ENCODE data around the gene SLC6A15. TPM values are rescaled to one million over a fixed set of nuclear protein-coding genes. Genes with fewer than 3 reads are reported as not detected.

The SLC6A15 gene
- not detected for total RNA-seq

GRCh38 chr12:84912198-84913128 is at the start of gene SLC6A15:
Gene SLC6A15, minus strand, starts transcription at chr12:84912799. Its CDS starts 20,679 bp downstream, at chr12:84892120.
- CTCF ChIA-PET = no interaction called here
- H3K9me3 Mint-ChIP-seq = no peaks in the 10 kb centered on the region
- peak within 1 kb of the TSS; percentile 71 for H3K4me3 Mint-ChIP-seq
- DNase-seq = no peak
- POLR2A ChIA-PET = no interaction called here
- H3K27me3 Mint-ChIP-seq = peaks cover 39% of the 10 kb centered on the region
- peaks cover 19% of the 10 kb centered on the region for H3K4me1 Mint-ChIP-seq
- H3K36me3 Mint-ChIP-seq (ENCODE audit: low read depth) = no peaks in the 10 kb centered on the region
- no peak within 1 kb of the TSS for H3K27ac Mint-ChIP-seq

- no peaks in the 10 kb centered on the region for H3K36me3 Mint-ChIP-seq (ENCODE audit: low read depth)
- no peak for DNase-seq
- CTCF ChIA-PET = interaction anchor here (0.9 kb wide), 1 partner anchor 74 kb away, joined by 3 read pairs; no protein-coding TSS in a partner anchor
- H3K4me1 Mint-ChIP-seq = no peaks in the 10 kb centered on the region
- H3K4me3 Mint-ChIP-seq = no peak overlapping the region
- H3K9me3 Mint-ChIP-seq = no peaks in the 10 kb centered on the region
- H3K27me3 Mint-ChIP-seq = no peaks in the 10 kb centered on the region
- POLR2A ChIA-PET = no interaction called here
- no peak overlapping the region for H3K27ac Mint-ChIP-seq
Observed at GRCh38 chr12:84960918-84961317, 48.3 kb upstream of the SLC6A15 start.

- no peak for DNase-seq
- no peaks in the 10 kb centered on the region for H3K27me3 Mint-ChIP-seq
- no peaks in the 10 kb centered on the region for H3K36me3 Mint-ChIP-seq (ENCODE audit: low read depth)
- ChIA-PET POLR2A (no interaction called here), CTCF (no interaction called here)
- H3K9me3 Mint-ChIP-seq = no peaks in the 10 kb centered on the region
- H3K4me3 Mint-ChIP-seq = no peak overlapping the region
- no peak overlapping the region for H3K27ac Mint-ChIP-seq
- H3K4me1 Mint-ChIP-seq = no peaks in the 10 kb centered on the region
Observed at GRCh38 chr12:84955298-84955697, 42.7 kb upstream of the SLC6A15 start.

GRCh38 chr12:84954415-84954814 is 41.8 kb upstream of the SLC6A15 start:
- Mint-ChIP-seq H3K27ac (no peak overlapping the region), H3K36me3 (ENCODE audit: low read depth) (no peaks in the 10 kb centered on the region), H3K4me1 (no peaks in the 10 kb centered on the region), H3K9me3 (no peaks in the 10 kb centered on the region), H3K4me3 (no peak overlapping the region), H3K27me3 (no peaks in the 10 kb centered on the region)
- ChIA-PET POLR2A (no interaction called here), CTCF (no interaction called here)
- DNase-seq = no peak

DNA sequence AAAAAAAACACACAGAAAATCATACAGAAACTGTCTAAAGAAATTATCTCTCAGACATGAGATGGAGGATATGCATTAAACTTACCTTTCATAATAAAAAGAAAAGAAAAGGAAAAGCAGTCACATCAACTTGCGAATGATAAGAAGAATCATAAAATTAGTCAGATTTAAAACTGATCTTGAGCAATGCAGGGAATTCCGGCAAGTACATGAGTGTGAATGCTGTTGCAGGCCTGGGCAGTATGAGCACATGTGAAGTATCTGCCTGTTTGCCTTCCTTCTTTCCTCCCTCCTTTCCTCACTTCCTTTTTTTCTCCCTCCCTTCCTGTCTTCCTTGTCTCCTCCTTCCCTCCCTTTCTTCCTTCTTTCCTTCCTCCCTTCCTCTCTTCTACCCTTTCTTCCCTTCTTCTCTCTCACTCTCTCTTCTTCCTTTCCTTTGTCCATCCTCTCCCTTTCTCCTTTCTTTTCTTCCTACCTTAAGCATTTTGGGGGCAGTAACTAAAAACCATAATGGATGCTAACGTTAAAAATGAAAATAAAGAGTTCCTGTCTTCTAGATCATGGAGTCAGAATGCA is 38.5 kb upstream of the SLC6A15 start:
- POLR2A ChIA-PET = no interaction called here

DNA sequence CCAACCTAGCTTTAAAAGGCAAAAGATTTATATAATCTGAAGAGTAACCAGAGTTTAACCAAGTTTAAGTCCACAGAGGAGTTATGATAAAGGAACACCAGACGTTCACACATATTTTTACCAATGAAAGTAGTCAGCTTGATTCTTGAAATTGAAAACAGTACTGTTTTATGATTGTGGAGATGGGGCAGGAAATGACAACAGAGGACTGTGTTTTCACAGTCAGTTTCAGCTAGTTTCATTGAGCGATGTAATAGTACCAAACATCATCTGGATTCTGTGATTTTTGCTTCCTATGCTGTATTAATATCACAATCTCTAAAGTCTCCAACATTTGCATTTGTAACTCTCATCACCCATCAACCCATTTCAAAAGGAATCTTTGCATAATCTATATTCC is 34.2 kb upstream of the SLC6A15 start:
- Mint-ChIP-seq H3K27ac (no peak overlapping the region), H3K4me3 (no peak overlapping the region), H3K4me1 (no peaks in the 10 kb centered on the region), H3K36me3 (ENCODE audit: low read depth) (no peaks in the 10 kb centered on the region), H3K9me3 (no peaks in the 10 kb centered on the region), H3K27me3 (no peaks in the 10 kb centered on the region)
- DNase-seq = no peak
- ChIA-PET POLR2A (no interaction called here), CTCF (no interaction called here)

More for the DNA sequence above, 38.5 kb upstream of the SLC6A15 start:
- no peaks in the 10 kb centered on the region for H3K4me1 Mint-ChIP-seq
- CTCF ChIA-PET = no interaction called here
- no peak overlapping the region for H3K4me3 Mint-ChIP-seq
- no peaks in the 10 kb centered on the region for H3K9me3 Mint-ChIP-seq
- no peaks in the 10 kb centered on the region for H3K36me3 Mint-ChIP-seq (ENCODE audit: low read depth)
- no peak overlapping the region for H3K27ac Mint-ChIP-seq
- H3K27me3 Mint-ChIP-seq = no peaks in the 10 kb centered on the region
- no peak for DNase-seq

GRCh38 chr12:84937415-84937814 is 24.8 kb upstream of the SLC6A15 start:
- CTCF ChIA-PET = no interaction called here
- Mint-ChIP-seq H3K9me3 (peaks cover 4% of the 10 kb centered on the region), H3K27me3 (no peaks in the 10 kb centered on the region), H3K4me3 (no peak overlapping the region), H3K27ac (no peak overlapping the region), H3K36me3 (ENCODE audit: low read depth) (no peaks in the 10 kb centered on the region), H3K4me1 (no peaks in the 10 kb centered on the region)
- no peak for DNase-seq
- POLR2A ChIA-PET = no interaction called here

GRCh38 chr12:84929501-84929900 is 16.9 kb upstream of the SLC6A15 start:
- POLR2A ChIA-PET = no interaction called here
- no peaks in the 10 kb centered on the region for H3K36me3 Mint-ChIP-seq (ENCODE audit: low read depth)

GRCh38 chr12:84924981-84925380 is 12.4 kb upstream of the SLC6A15 start:
- no peak overlapping the region for H3K27ac Mint-ChIP-seq
- CTCF ChIA-PET = no interaction called here
- no peaks in the 10 kb centered on the region for H3K27me3 Mint-ChIP-seq
- no peaks in the 10 kb centered on the region for H3K9me3 Mint-ChIP-seq
- no peaks in the 10 kb centered on the region for H3K4me1 Mint-ChIP-seq
- no peak overlapping the region for H3K4me3 Mint-ChIP-seq
- POLR2A ChIA-PET = no interaction called here
- no peaks in the 10 kb centered on the region for H3K36me3 Mint-ChIP-seq (ENCODE audit: low read depth)
- no peak for DNase-seq

More at GRCh38 chr12:84929501-84929900, 16.9 kb upstream of the SLC6A15 start:
- Mint-ChIP-seq H3K27ac (no peak overlapping the region), H3K4me3 (no peak overlapping the region), H3K27me3 (no peaks in the 10 kb centered on the region), H3K9me3 (no peaks in the 10 kb centered on the region), H3K4me1 (no peaks in the 10 kb centered on the region)
- DNase-seq = no peak
- CTCF ChIA-PET = no interaction called here

GRCh38 chr12:84922693-84923092 is 10.1 kb upstream of the SLC6A15 start:
- ChIA-PET POLR2A (no interaction called here), CTCF (no interaction called here)
- no peak overlapping the region for H3K27ac Mint-ChIP-seq
- no peak overlapping the region for H3K4me3 Mint-ChIP-seq
- no peaks in the 10 kb centered on the region for H3K36me3 Mint-ChIP-seq (ENCODE audit: low read depth)
- DNase-seq = no peak
- H3K27me3 Mint-ChIP-seq = no peaks in the 10 kb centered on the region
- no peaks in the 10 kb centered on the region for H3K9me3 Mint-ChIP-seq
- no peaks in the 10 kb centered on the region for H3K4me1 Mint-ChIP-seq

DNA sequence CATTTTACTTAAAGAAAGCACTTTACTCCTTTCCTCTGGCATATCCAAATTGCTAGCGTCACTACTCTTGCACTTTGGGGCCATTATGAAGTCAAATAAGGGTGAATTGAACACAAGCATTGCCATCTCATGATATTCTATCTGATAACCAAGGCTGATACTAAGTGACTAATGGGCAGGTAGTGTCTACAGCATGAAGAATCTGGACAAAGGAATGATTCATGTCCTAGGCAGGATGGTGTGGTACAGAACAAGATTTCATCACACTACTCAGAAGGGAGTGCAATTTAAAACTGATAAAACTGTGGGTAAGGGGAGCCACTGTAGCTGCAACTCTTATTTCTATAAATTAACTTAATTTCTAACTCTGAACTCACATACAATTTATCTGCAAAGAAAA is 7.7 kb upstream of the SLC6A15 start:
- POLR2A ChIA-PET = no interaction called here
- Mint-ChIP-seq H3K4me1 (no peaks in the 10 kb centered on the region), H3K4me3 (no peak overlapping the region), H3K27me3 (no peaks in the 10 kb centered on the region), H3K36me3 (ENCODE audit: low read depth) (no peaks in the 10 kb centered on the region), H3K9me3 (no peaks in the 10 kb centered on the region), H3K27ac (no peak overlapping the region)
- CTCF ChIA-PET = no interaction called here
- no peak for DNase-seq

DNA sequence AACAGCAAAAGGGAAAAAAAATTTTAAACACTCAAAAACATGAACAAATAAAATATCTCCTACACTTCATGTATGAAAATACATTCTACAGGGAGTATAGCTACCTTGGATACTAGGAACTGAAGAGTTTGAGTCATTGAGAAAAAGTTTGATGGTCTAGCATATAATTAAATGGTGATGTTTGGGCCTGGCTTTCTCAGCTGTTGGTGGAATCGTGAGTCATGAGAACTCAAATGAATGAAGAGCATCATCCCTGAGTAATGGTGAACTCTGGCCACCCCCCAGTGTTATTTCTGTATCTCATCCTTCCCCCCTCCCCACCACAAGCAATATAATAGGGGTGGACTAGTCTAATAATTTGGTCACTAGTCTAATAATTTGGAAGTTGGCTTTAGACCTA is 6.7 kb upstream of the SLC6A15 start:
- Mint-ChIP-seq H3K9me3 (no peaks in the 10 kb centered on the region), H3K4me3 (no peak overlapping the region), H3K4me1 (no peaks in the 10 kb centered on the region), H3K36me3 (ENCODE audit: low read depth) (no peaks in the 10 kb centered on the region), H3K27me3 (peaks cover 3% of the 10 kb centered on the region), H3K27ac (no peak overlapping the region)
- ChIA-PET POLR2A (no interaction called here), CTCF (no interaction called here)
- no peak for DNase-seq

DNA sequence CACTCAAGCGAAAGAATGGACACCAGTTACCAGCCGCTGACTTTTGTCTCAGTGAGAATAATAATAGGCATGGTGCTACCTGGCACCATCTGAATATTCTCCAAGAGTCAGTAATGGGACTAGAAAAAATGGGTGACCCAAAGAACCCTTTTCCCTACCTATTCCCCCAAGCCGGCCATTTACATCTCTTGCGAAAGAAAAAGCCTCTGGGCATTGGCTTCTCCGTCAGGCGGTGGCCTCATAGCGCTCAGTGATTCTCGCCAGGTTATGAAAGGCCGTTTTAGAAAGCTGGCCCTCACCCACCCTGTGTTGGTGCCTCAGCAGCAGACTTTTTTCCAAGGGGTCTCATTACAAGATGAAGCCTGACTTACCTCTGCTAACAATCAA is 523 bp upstream of the SLC6A15 start:
- no peaks in the 10 kb centered on the region for H3K36me3 Mint-ChIP-seq (ENCODE audit: low read depth)
- ChIA-PET CTCF (no interaction called here), POLR2A (no interaction called here)
- no peak overlapping the region for H3K4me3 Mint-ChIP-seq
- no peak overlapping the region for H3K27ac Mint-ChIP-seq
- H3K27me3 Mint-ChIP-seq = peaks cover 39% of the 10 kb centered on the region
- peaks cover 19% of the 10 kb centered on the region for H3K4me1 Mint-ChIP-seq
- no peak for DNase-seq
- H3K9me3 Mint-ChIP-seq = no peaks in the 10 kb centered on the region
